Right lobe of liver (tissue), 4 donors: Measurements from ENCODE around the gene BCAS2.

ENCODE experiments used
- CTCF ChIP-seq, 4 donors: fragments of 200-600 bp in 3 of 4; fragments of 450-650 bp in 1 of 4; IDR thresholded peaks; one replicate each; pipeline versions ENCODE4 v1.5.1 to v1.8.0; 2016 to 2022; ENCODE audit warnings: antibody characterized with exemption in 4 of 4, mild to moderate bottlenecking in 2 of 4
- POLR2A ChIP-seq: fragments of 450-650 bp; IDR thresholded peaks from one replicate; pipeline ENCODE4 v1.6.1; 2017; ENCODE audit warnings: antibody characterized with exemption, mild to moderate bottlenecking
- donor health status: DM: no; HTN: no; CAD: no.
- donor health status: DM: no; HTN: no; CAD: no.
- donor health status: DM: no; HTN: yes; CAD: no.

- TF ChIP-seq CTCF (IDR thresholded peaks at IDR 0.05) (no peak), POLR2A (no peak)
These were observed 5.2 kb upstream of the BCAS2 start for GRCh38 chr1:114586513-114587047.
